Retinal pigment epithelial cell (primary cell): ENCODE data around the gene AFF2.

ENCODE experiments used
- DNase-seq: peaks from one replicate; pipeline ENCODE4 v3.0.0-alpha.2; 2010; ENCODE audit warnings: low read depth
- H3K4me3 ChIP-seq: 2 replicates; pipeline ENCODE4 v1.5.1; 2011; ENCODE audit warnings: mild to moderate bottlenecking, low read length, control low read depth, moderate library complexity
- CTCF ChIP-seq: conservative IDR thresholded peaks from 2 replicates; pipeline ENCODE4 v1.5.1; 2011; ENCODE audit warnings: low read depth, low read length, control low read depth, inconsistent platforms

The AFF2 gene

GRCh38 chrX:148580016-148580415 lies 79.6 kb downstream of the AFF2 start:
- no peak for TF ChIP-seq CTCF
- no peak overlapping the region for H3K4me3 ChIP-seq
- DNase-seq: no peak

- no peak overlapping the region for H3K4me3 ChIP-seq
- no peak for DNase-seq
- TF ChIP-seq CTCF: no peak
These were observed 81.9 kb downstream of the AFF2 start for GRCh38 chrX:148582353-148582752.

DNA sequence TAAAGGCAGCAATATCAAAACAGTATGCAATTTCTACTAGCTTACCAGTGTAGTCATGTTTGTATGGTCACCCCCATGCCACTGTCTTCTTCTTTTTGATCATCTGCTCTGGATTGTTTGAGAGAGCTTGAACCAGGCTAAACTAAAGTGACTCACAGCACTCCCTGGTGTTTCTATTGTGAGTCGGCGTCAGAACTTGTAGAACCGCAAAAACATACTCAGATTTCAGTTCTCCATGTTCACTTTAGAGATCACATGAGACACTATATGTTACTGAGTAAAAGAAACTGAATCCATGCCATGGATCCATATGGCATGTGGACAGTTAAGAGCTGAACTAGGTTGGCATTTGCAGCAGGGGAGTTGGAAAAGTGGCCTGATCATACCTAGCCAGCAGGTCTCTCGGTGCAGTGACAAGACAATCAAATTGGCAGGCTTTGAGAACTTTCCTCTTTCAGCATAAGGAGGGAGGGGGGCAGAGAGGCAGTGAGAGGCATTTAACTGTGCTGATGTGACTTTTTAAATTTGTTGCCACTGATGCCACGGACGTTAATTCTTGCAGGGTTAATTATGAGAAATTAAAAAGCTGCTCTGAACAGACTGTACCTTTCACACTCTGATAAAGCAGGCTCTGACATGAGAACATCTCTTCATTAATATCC lies 88.4 kb downstream of the AFF2 start:
- DNase-seq: no peak
- TF ChIP-seq CTCF: no peak
- no peak overlapping the region for H3K4me3 ChIP-seq

DNA sequence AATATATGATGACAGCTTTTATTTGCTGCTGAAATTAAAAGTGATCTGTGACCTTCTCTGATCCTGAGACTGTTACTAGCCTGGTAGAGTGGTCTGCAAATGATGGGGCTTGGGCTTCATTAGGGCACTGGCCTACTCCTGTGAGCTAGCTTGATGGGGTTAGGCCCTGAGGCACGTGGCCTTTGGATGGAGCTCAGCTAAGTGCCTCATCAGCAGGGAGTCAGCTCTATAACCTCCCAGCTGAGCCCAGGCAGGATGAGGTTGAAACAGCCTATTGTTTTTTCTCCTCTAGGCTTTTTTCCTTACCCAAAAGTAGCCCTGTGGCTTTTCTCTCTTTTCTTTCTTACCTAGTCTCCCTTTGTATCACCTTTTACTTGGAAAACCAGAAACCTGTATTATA lies 92.2 kb downstream of the AFF2 start:
- no peak overlapping the region for H3K4me3 ChIP-seq
- no peak for DNase-seq
- TF ChIP-seq CTCF: no peak

DNA sequence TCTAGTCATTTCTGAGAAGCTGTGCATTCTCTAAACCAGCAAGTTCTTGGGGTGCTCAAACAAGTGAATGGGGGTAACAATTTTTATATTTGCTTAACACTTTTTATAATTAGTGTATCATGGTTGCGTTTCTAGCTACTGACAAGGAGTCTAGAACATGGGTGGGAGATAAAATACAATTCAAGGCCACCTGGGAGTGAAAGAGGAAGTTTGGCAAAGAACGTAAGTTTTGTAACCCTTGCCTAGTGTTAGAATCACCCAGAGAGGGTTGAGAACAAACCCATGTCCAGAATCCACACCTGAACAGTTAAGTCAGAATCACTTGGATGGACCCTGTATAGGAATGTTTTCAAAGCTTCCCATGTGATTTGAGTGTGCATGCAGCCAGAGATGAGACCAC lies 92.7 kb downstream of the AFF2 start:
- H3K4me3 ChIP-seq: no peak overlapping the region
- no peak for DNase-seq
- no peak for TF ChIP-seq CTCF

DNA sequence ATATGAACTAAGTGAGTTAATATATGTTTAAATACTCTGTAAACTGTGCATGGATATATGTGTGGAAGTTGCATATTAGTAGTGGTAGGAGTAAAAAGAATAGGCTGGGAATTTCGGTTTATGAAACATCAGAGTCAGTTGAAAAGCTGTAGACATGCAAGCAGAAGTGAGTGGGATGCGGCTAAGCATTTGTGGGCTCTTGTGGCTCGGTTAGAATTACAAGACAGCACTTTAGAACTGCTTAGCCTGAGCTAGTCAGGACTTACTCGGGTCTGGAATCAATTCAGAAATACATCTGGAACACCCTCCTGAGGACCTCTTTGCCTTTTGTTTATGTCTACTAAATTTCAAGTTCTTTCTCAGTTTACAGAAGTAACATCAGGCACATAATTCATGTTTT lies 93.6 kb downstream of the AFF2 start:
- no peak overlapping the region for H3K4me3 ChIP-seq
- TF ChIP-seq CTCF: no peak
- DNase-seq: no peak

GRCh38 chrX:148599404-148599803 lies 99.0 kb downstream of the AFF2 start:
- DNase-seq: no peak
- no peak for TF ChIP-seq CTCF
- H3K4me3 ChIP-seq: no peak overlapping the region
